Measurements from ENCODE around the gene PTGIR. TPM values are rescaled to one million over a fixed set of nuclear protein-coding genes. Genes with fewer than 3 reads are reported as not detected.

PTGIR gene
- total and polyA plus RNA-seq, 4 donors = 7.8 to 37.0 (median 11.4) TPM

DNA sequence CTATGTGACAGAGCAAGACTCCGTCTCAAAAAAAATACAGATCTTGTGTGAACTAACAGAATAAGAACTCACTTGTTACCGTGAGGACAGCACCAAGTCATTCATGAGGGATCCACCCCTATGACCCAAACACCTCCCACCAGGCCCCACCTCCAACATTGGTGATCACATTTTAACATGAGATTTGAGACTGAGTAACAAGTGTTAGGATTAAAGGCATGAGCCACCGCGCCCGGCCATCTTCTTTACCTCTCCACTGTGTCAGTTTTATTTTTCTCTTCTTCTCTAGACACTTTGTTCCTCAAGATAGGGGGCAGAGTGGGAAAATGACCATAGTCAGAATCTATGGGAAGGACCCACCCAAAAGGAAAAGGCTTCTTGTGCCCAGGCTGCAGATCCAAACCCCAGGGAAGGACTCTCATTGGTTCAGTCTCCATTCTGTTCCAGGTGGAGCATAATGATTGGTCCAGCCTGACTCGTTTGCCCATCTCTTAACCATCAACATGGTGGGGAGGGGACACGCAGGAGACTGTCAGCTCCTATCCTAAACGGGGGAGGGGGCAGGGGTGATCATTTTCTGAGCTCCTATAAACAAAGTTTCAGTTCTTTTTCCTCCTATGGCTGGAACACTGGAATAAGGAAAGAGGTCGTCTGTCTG is 25.0 kb downstream of the PTGIR start:
- Histone ChIP-seq H3K36me3 (ENCODE audit: control insufficient read depth in 4 of 4, insufficient read depth in 4 of 4, low read length in 4 of 4) (no peaks in the 10 kb centered on the region), H3K9ac (ENCODE audit: insufficient read depth in 1 of 2, low read length in 2 of 2) (peak overlapping the region in 1 of 2 donors; percentile 93), H3K27me3 (ENCODE audit: control insufficient read depth in 3 of 3, insufficient read depth in 3 of 3, low read length in 2 of 3) (no peaks in the 10 kb centered on the region), H3K9me3 (ENCODE audit: control insufficient read depth in 4 of 4, insufficient read depth in 3 of 4, low read length in 3 of 4) (peaks cover 0 to 6% (median 0%) of the 10 kb centered on the region in 4 donors), H3K27ac (ENCODE audit: low read depth in 1 of 2, low read length in 1 of 2) (peak overlapping the region in 1 of 2 donors; percentile 100), H3K4me3 (peak overlapping the region; percentile 72), H3K4me1 (ENCODE audit: control insufficient read depth in 5 of 5, insufficient read depth in 5 of 5, low read length in 5 of 5) (peaks cover 7 to 26% (median 13%) of the 10 kb centered on the region in 5 donors)
- DNase-seq = no peak
- WGBS, 2 donors = 69 to 70% methylated on average over 9 of the region's 9 CpGs
- TF ChIP-seq, protein P1, sequence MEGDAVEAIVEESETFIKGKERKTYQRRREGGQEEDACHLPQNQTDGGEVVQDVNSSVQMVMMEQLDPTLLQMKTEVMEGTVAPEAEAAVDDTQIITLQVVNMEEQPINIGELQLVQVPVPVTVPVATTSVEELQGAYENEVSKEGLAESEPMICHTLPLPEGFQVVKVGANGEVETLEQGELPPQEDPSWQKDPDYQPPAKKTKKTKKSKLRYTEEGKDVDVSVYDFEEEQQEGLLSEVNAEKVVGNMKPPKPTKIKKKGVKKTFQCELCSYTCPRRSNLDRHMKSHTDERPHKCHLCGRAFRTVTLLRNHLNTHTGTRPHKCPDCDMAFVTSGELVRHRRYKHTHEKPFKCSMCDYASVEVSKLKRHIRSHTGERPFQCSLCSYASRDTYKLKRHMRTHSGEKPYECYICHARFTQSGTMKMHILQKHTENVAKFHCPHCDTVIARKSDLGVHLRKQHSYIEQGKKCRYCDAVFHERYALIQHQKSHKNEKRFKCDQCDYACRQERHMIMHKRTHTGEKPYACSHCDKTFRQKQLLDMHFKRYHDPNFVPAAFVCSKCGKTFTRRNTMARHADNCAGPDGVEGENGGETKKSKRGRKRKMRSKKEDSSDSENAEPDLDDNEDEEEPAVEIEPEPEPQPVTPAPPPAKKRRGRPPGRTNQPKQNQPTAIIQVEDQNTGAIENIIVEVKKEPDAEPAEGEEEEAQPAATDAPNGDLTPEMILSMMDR (IDR thresholded peaks at IDR 0.05; ENCODE audit: control extremely low read depth, extremely low read depth) = no peak
- no peak for ATAC-seq (ENCODE audit: insufficient read depth, low FRiP score)

DNA sequence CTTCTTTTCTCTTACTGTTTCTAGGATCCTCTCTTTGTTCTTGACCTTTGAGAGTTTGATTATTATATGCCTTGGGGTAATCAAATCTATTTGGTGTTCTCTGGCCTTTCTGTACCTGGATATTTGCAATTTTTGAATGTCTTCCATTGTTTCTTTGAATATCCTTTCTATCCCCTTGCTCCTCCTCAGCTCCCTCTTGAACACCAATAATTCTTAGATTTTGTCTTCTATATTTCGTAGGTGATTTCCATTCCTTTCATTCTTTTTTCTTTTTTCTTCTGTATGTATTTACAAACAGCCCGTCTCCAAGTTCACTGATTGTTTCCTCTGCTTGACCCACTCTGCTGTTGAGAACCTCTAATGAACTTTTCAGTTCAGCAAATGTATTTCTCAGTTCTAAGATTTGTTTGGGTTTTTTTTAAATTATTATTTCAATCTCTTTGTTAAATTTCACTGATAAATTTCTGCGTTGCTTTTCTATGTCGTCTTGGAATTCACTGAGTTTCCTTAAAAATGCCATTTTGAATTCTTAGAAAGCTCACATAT is 26.4 kb downstream of the PTGIR start:
- Histone ChIP-seq H3K36me3 (ENCODE audit: control insufficient read depth in 4 of 4, insufficient read depth in 4 of 4, low read length in 4 of 4) (no peaks in the 10 kb centered on the region), H3K9me3 (ENCODE audit: control insufficient read depth in 4 of 4, insufficient read depth in 3 of 4, low read length in 3 of 4) (peaks cover 0 to 6% (median 0%) of the 10 kb centered on the region in 4 donors), H3K27ac (ENCODE audit: low read depth in 1 of 2, low read length in 1 of 2) (no peak overlapping the region), H3K9ac (ENCODE audit: insufficient read depth in 1 of 2, low read length in 2 of 2) (no peak overlapping the region), H3K4me3 (no peak overlapping the region), H3K4me1 (ENCODE audit: control insufficient read depth in 5 of 5, insufficient read depth in 5 of 5, low read length in 5 of 5) (peaks cover 3 to 16% (median 4%) of the 10 kb centered on the region in 5 donors), H3K27me3 (ENCODE audit: control insufficient read depth in 3 of 3, insufficient read depth in 3 of 3, low read length in 2 of 3) (no peaks in the 10 kb centered on the region)
- ATAC-seq (ENCODE audit: insufficient read depth, low FRiP score) (no peak), DNase-seq (no peak)
- 97 to 98% methylated on average over 4 of the region's 4 CpGs for WGBS, 2 donors
- TF ChIP-seq, protein P1 (IDR thresholded peaks at IDR 0.05; ENCODE audit: control extremely low read depth, extremely low read depth) = no peak

DNA sequence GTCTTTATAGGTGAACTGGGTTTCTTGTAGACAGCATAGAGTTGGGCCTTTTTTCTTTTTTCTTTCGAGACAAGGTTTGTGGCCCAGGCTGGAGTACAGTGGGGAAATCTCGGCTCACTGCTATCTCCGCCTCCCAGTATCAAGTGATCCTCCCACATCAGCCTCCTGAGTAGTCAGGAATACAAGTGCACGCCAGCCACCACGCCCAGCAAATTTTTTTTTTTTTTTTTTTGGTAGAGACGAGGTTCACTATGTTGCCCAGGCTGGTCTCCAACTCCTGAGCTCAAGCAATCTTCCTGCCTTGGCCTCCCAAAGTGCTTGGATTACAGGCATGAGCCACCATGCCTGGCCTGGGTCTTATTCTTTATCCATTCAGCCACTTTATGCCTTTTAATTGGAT is 28.9 kb downstream of the PTGIR start:
- peaks cover 0 to 6% (median under 1%) of the 10 kb centered on the region in 4 donors for H3K9me3 ChIP-seq (ENCODE audit: control insufficient read depth in 4 of 4, insufficient read depth in 3 of 4, low read length in 3 of 4)
- no peaks in the 10 kb centered on the region for H3K27me3 ChIP-seq (ENCODE audit: control insufficient read depth in 3 of 3, insufficient read depth in 3 of 3, low read length in 2 of 3)
- no peak for DNase-seq
- H3K4me3 ChIP-seq = no peak overlapping the region
- ATAC-seq (ENCODE audit: insufficient read depth, low FRiP score) = no peak
- H3K36me3 ChIP-seq (ENCODE audit: control insufficient read depth in 4 of 4, insufficient read depth in 4 of 4, low read length in 4 of 4) = no peaks in the 10 kb centered on the region
- 77 to 89% methylated on average over 6 of the region's 6 CpGs for WGBS, 2 donors
- no peak overlapping the region for H3K27ac ChIP-seq (ENCODE audit: low read depth in 1 of 2, low read length in 1 of 2)
- peaks cover 0 to 6% (median 0%) of the 10 kb centered on the region in 5 donors for H3K4me1 ChIP-seq (ENCODE audit: control insufficient read depth in 5 of 5, insufficient read depth in 5 of 5, low read length in 5 of 5)
- H3K9ac ChIP-seq (ENCODE audit: insufficient read depth in 1 of 2, low read length in 2 of 2) = no peak overlapping the region
- TF ChIP-seq, protein P1 (IDR thresholded peaks at IDR 0.05; ENCODE audit: control extremely low read depth, extremely low read depth) = no peak
